Uterus (tissue), 2 donors: ENCODE data around the gene CCL1.

ENCODE experiments used
- POLR2A ChIP-seq, 2 donors: fragments of 450-650 bp; IDR thresholded peaks; one replicate each; pipeline ENCODE4 v1.6.1; 2016; ENCODE audit warnings: antibody characterized with exemption in 2 of 2, mild to moderate bottlenecking in 1 of 2, moderate library complexity in 1 of 2
- TF ChIP-seq, protein P1 (sequence below), 4 experiments: fragments of 200-600 bp in 2 of 4; fragments of 450-650 bp in 2 of 4; sonication (generic) in 2 of 4; IDR thresholded peaks; one replicate each; pipeline ENCODE4 v1.5.1; 2016 to 2019; ENCODE audit warnings: antibody characterized with exemption in 4 of 4, mild to moderate bottlenecking in 2 of 4, moderate library complexity in 1 of 4

DNA sequence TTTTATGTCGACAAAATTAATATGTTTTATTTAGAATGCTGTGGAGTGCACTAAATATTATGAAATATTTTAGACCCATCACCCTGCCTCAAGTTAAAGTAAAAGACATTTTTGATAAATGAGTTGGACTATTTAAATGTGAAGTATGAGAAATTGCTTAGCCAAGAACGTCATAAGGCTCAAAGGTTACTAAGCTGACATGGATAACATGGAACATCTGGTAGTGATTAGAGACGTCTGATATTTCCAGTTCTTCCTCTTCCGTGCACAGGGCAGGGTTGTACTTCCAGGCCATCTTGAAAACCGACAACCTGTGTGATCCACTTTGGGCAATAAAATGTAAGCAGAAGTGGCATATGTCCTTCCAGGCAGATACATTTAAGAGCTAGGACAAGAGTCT, 51.0 kb downstream of the CCL1 start:
- TF ChIP-seq, protein P1, sequence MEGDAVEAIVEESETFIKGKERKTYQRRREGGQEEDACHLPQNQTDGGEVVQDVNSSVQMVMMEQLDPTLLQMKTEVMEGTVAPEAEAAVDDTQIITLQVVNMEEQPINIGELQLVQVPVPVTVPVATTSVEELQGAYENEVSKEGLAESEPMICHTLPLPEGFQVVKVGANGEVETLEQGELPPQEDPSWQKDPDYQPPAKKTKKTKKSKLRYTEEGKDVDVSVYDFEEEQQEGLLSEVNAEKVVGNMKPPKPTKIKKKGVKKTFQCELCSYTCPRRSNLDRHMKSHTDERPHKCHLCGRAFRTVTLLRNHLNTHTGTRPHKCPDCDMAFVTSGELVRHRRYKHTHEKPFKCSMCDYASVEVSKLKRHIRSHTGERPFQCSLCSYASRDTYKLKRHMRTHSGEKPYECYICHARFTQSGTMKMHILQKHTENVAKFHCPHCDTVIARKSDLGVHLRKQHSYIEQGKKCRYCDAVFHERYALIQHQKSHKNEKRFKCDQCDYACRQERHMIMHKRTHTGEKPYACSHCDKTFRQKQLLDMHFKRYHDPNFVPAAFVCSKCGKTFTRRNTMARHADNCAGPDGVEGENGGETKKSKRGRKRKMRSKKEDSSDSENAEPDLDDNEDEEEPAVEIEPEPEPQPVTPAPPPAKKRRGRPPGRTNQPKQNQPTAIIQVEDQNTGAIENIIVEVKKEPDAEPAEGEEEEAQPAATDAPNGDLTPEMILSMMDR (IDR thresholded peaks at IDR 0.05), result no peak
- TF ChIP-seq POLR2A (IDR thresholded peaks at IDR 0.05), result no peak
